HEK293 (cell line): Measurements from ENCODE around the gene TLDC2.

Source experiments
- CTCF ChIP-seq: fragments of 450-650 bp; formaldehyde crosslinking; IDR thresholded peaks from 2 replicates; pipeline ENCODE4 v1.5.1; 2016; ENCODE audit warnings: missing biosample characterization, missing genetic modification characterization
- EGR2 ChIP-seq: fragments of 450-650 bp; formaldehyde crosslinking; IDR thresholded peaks from 2 replicates; pipeline ENCODE4 v1.5.1; 2016; ENCODE audit warnings: low read depth, missing biosample characterization, missing genetic modification characterization
- IKZF3 ChIP-seq: fragments of 450-650 bp; IDR thresholded peaks from 2 replicates; pipeline ENCODE4 v1.5.0; 2018; ENCODE audit warnings: missing biosample characterization, mild to moderate bottlenecking, missing genetic modification characterization, moderate library complexity
- KLF16 ChIP-seq: fragments of 450-650 bp; formaldehyde crosslinking; IDR thresholded peaks from 2 replicates; pipeline ENCODE4 v1.5.1; 2017; ENCODE audit warnings: missing biosample characterization, missing genetic modification characterization
- KLF17 ChIP-seq: fragments of 450-650 bp; formaldehyde crosslinking; IDR thresholded peaks from 2 replicates; pipeline ENCODE4 v1.5.1; 2016; ENCODE audit warnings: missing biosample characterization, missing genetic modification characterization
- PRDM2 ChIP-seq: fragments of 450-650 bp; formaldehyde crosslinking; IDR thresholded peaks from 2 replicates; pipeline ENCODE4 v1.5.1; 2016; ENCODE audit warnings: missing biosample characterization, missing genetic modification characterization, borderline replicate concordance
- SETDB1 ChIP-seq: IDR thresholded peaks from one replicate; pipeline ENCODE4 v1.6.1; 2017; ENCODE audit warnings: mild to moderate bottlenecking, low read length, moderate library complexity, mixed read lengths; ENCODE audit not compliant: insufficient read length
- ZBTB1 ChIP-seq: fragments of 450-650 bp; formaldehyde crosslinking; IDR thresholded peaks from 2 replicates; pipeline ENCODE4 v1.5.1; 2016; ENCODE audit warnings: missing biosample characterization, missing genetic modification characterization
- ZNF202 ChIP-seq: fragments of 450-650 bp; formaldehyde crosslinking; IDR thresholded peaks from 2 replicates; pipeline ENCODE4 v1.5.1; 2016; ENCODE audit warnings: missing biosample characterization, missing genetic modification characterization, borderline replicate concordance
- ZNF223 ChIP-seq: fragments of 450-650 bp; formaldehyde crosslinking; IDR thresholded peaks from 2 replicates; pipeline ENCODE4 v1.5.1; 2016; ENCODE audit warnings: missing biosample characterization, missing genetic modification characterization
- ZNF423 ChIP-seq: fragments of 450-650 bp; formaldehyde crosslinking; IDR thresholded peaks from 2 replicates; pipeline ENCODE4 v1.5.1; 2016; ENCODE audit warnings: missing biosample characterization, missing genetic modification characterization
- ZNF768 ChIP-seq: fragments of 450-650 bp; formaldehyde crosslinking; IDR thresholded peaks from 2 replicates; pipeline ENCODE4 v1.5.1; 2018; ENCODE audit warnings: missing biosample characterization, mild to moderate bottlenecking, missing genetic modification characterization
- ZNF776 ChIP-seq: fragments of 450-650 bp; formaldehyde crosslinking; IDR thresholded peaks from 2 replicates; pipeline ENCODE4 v1.5.0; 2017; ENCODE audit warnings: missing biosample characterization, missing genetic modification characterization, borderline replicate concordance
- ZNF791 ChIP-seq: fragments of 450-650 bp; formaldehyde crosslinking; IDR thresholded peaks from 2 replicates; pipeline ENCODE4 v1.5.1; 2016; ENCODE audit warnings: missing biosample characterization, missing genetic modification characterization

GRCh38 chr20:36847710-36848040 is 28.3 kb upstream of the TLDC2 start:
- TF ChIP-seq ZNF423 (tag by site-specific recombination): no peak
- no peak for TF ChIP-seq ZNF223 (tag by site-specific recombination)
- no peak for TF ChIP-seq SETDB1
- no peak for TF ChIP-seq PRDM2
- TF ChIP-seq ZNF202 (tag by site-specific recombination): no peak
- TF ChIP-seq CTCF (tag by site-specific recombination): no peak
- TF ChIP-seq ZNF791: no peak
- no peak for TF ChIP-seq EGR2
- TF ChIP-seq KLF17 (tag by site-specific recombination): no peak
- no peak for TF ChIP-seq IKZF3 (tag by site-specific recombination)
- no peak for TF ChIP-seq ZBTB1 (tag by site-specific recombination)
- TF ChIP-seq ZNF768 (tag by site-specific recombination): no peak
- no peak for TF ChIP-seq ZNF776 (tag by site-specific recombination)
- no peak for TF ChIP-seq KLF16 (tag by site-specific recombination)
